Subcutaneous adipose tissue (tissue), 4 donors: ENCODE data around the gene MSI2. TPM values are rescaled to one million over a fixed set of nuclear protein-coding genes. Genes with fewer than 3 reads are reported as not detected.

Source experiments
- CTCF ChIP-seq: fragments of 450-650 bp; IDR thresholded peaks from one replicate; pipeline ENCODE4 v1.5.1; 2016; ENCODE audit warnings: low read depth, mild to moderate bottlenecking, control low read depth, antibody characterized with exemption, moderate library complexity
- total RNA-seq, 4 donors: library from RNA; depleted of rRNA; stranded (reverse); fragments of >200 nt; gene quantifications; one replicate each; pipeline ENCODE4 v1.1.0, GENCODE V29; 2016

The MSI2 gene
- total RNA-seq, 4 donors from 2014 or later, result 9.5 to 12.9 (median 10.9) TPM

GRCh38 chr17:57649191-57649590, 392.9 kb downstream of the MSI2 start:
- TF ChIP-seq CTCF, result no peak

GRCh38 chr17:57649731-57650484, 393.6 kb downstream of the MSI2 start:
- TF ChIP-seq CTCF, result no peak

GRCh38 chr17:57650548-57650947, 394.2 kb downstream of the MSI2 start:
- no peak for TF ChIP-seq CTCF

- TF ChIP-seq CTCF, result no peak
Measured at GRCh38 chr17:57651451-57651850, 395.1 kb downstream of the MSI2 start.

GRCh38 chr17:57651996-57652395, 395.7 kb downstream of the MSI2 start:
- TF ChIP-seq CTCF, result no peak

- TF ChIP-seq CTCF, result no peak
Measured at GRCh38 chr17:57652811-57653210, 396.5 kb downstream of the MSI2 start.

GRCh38 chr17:57653279-57653678, 397.0 kb downstream of the MSI2 start:
- no peak for TF ChIP-seq CTCF
